GM18858 (cell line): Measurements from ENCODE around the gene NOXO1.

Experiments used
- ATAC-seq: cut with Tn5 transposase; IDR thresholded peaks from one replicate; pipeline ENCODE4 v1.9.1; 2021; ENCODE audit not compliant: unreplicated experiment

NOXO1 gene, protein sequence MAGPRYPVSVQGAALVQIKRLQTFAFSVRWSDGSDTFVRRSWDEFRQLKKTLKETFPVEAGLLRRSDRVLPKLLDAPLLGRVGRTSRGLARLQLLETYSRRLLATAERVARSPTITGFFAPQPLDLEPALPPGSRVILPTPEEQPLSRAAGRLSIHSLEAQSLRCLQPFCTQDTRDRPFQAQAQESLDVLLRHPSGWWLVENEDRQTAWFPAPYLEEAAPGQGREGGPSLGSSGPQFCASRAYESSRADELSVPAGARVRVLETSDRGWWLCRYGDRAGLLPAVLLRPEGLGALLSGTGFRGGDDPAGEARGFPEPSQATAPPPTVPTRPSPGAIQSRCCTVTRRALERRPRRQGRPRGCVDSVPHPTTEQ

DNA sequence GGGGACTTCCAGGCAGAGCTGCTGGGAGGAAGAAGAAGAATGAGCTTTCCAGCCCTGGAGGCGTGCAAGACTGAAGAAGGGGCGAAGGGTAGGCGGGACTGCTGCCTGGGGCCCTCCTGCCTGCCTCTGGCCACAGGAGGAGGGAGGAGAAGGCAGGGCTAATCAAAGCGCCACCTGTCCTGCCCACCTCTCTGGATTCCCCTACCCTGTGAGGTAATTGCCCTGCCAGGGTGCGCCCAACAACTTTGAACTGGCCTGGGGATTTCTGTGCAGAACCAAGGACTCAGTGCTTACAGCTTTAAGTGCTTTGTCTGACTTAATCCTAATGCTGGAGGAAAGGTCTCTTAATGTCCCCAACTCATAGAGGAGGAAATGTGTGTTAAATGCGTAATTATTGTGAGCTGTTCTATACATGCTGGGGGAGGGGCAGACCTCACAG, at the start of gene NOXO1:
NOXO1 (minus strand) TSS at position 72 of the 439 bp plus-strand sequence. CDS start 290 bp downstream, outside the sequence.
- ATAC-seq: no peak

DNA sequence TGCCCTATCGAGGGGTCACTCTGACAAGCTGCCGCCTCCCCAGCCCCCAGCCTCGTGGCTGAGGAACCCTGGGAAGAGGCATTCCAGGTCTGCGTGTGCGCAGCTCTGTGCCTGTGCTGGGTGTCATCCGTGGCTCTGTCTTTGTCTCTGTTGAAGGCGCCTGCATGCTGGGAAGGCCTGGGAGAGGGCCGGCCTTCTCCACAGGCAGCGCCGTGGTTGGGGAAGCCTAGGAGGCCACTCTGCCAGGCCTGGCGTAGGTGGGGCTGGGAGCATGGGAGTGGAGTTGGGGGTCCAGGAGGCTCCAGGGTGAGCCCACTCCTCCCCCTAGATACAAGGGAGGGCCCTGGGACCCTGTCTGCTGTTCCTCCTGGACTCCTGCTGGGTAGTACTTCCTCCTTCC, 48.8 kb upstream of the NOXO1 start:
- ATAC-seq: no peak

DNA sequence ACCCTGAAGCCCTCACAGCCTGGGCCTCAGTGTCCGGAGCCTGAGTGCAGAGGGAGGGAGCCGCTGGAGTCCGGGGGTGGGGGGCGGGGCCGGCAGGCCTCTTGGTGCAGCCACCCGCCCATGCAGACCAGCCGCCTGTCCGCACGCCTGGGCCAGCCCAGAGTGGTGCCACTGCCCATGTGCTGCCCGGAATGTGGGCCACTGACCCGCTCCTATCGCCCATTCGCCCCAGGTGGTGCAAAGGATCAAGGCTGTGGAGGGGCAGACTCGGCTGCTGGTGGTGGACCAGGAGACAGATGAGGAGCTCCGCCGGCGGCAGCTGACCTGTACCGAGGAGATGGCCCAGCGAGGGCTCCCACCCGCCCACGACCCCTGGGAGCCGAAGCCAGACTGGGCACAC, 48.1 kb upstream of the NOXO1 start:
- ATAC-seq: no peak

DNA sequence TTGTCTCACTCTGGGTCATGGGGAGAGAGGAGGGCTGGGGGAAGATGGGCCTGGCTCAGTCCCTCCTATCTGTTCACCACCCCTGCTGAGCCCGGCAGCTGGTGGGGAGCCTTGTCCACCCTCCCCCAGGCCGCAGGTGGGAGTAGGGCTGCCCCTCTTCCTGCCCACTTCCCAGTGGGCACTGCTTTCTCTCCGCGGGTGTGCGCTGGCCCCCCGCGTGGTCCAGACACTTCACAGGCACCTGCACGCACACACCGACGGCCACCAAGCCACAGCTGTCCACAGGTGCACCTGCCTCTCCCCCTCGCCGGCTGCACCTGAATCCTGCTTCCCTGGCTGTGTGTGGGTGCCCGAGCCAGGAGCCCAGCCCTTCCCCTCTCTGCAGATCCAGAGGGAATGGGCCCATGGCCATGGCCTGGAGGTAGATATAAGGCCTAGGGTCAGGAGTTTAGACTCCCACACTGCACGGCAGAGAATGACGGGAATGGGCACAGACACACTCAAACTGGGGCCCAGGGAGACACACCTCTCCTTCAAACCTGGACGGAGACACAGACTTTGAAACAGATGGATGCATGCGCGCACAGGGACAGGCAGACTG, 47.5 kb upstream of the NOXO1 start:
- ATAC-seq: no peak

DNA sequence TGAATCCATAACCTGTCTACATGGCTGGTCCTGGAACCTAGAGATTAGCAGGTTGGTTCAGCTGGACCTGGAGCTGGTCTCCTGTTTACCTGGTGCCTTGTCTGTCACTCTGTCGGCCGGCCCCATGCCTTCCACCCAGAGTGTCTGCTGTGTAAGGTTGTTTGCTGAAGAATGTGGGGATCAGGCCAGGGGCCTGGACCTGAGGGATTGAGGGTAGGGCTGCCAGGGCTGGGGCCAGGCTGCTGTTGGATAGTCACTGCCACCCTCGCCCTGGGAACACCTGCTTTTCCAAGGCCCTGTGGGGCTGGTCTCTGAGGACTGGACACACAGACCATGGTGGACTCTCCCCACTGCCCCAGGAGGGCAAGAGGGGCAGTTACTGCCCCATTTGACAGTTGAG, 46.9 kb upstream of the NOXO1 start:
- ATAC-seq: no peak

DNA sequence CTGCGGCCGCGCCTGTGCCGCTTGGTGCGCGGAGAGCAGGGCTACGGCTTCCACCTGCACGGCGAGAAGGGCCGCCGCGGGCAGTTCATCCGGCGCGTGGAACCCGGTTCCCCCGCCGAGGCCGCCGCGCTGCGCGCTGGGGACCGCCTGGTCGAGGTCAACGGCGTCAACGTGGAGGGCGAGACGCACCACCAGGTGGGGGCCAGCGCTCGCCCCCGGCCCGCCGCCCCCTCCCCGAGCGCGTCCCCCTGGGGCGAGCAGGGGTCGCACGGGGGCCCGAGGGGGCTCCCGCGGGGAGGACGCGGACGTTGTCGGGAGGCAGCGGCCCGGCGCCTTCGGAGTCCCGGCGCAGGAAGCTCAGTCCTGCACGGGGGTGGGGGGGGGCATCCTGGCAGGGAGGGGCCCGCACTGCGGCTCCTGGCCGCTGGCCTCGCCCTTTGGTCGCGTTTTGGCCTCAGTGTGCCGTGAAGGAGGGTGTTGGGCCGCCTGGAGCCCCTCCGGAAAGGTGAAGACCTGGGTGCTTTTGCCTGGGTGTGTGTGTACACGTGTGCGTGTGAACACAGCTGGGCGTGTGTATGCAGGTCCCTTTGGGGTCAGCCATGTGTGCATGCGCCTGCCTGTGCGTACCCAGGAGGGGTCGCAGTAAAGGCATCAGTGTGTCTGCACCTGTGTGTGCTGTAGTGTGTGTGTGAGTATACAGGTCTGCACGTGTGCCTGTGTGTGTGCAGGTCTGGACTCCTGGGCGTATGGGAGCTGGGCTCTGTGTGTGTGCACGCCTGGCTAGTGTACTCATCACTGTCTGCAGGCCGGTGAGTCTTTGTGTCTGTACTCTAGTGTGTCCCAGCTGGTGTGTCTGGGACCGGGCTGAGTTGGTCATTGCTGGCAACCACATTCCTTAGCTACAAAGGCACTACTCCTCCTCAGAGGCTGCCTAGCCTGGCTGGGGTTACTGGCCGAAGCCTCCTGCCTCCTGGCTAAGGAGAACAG, 46.0 kb upstream of the NOXO1 start:
- no peak for ATAC-seq

DNA sequence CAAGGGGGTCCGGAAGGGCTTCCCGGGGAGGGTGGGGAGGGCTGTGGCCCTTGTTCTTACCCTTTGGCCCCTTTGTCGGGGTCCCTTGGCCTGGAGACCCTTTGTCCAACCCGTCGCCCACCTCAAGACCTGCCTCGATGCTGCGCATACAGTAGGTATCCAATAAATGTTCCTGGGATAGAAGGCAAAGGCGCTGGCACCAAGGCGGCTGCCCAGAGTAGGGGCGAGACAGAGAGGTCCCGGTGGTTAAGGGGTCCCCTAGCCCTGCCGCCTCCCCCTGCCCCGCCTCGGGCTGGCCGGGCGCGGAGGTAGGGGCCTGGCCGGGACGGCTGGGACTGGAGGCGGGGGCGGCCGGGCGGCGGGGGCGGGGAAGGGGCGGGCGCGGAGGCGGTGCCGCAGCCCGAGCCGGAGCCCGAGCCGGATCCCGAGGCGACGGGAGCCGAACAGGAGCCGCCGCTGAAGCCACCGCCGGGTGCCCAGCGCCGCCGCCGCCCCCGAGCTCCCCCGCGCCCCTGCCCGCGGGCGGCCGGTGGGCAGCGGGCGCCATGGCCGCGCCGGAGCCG, 45.3 kb upstream of the NOXO1 start, which contains the start of gene NHERF2:
NHERF2 (plus strand) TSS at position 442 of the 563 bp plus-strand sequence; CDS start at position 546, 104 bp downstream.
- ATAC-seq: no peak

DNA sequence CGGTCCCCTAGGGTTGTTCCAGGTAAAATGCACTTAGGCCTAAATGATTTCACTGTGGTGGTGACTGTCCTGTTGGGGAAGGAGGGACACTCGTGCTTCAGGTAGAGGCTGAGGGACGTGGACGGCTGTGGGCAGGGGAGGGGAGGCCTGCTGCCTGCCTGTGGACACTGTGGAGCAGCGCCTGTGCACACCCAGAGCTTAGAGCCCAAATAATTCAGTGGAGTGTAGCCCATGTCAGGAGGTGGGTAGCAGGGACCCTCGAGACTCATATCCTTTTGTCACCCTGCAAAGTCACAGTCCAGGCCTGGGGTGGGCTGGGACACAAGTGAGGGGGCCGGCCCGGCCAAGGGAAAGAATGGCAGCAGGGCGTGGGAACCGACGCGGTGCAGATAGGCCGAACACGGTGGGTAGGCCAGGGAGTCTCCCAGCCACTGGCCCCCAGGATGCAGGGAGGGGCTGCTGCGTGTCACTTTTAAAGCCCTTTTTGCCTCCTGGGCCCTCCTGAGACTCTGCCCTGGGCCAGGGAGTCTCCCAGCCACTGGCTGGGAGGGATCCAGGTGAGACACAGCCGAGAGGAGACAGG, 44.7 kb upstream of the NOXO1 start:
- no peak for ATAC-seq

DNA sequence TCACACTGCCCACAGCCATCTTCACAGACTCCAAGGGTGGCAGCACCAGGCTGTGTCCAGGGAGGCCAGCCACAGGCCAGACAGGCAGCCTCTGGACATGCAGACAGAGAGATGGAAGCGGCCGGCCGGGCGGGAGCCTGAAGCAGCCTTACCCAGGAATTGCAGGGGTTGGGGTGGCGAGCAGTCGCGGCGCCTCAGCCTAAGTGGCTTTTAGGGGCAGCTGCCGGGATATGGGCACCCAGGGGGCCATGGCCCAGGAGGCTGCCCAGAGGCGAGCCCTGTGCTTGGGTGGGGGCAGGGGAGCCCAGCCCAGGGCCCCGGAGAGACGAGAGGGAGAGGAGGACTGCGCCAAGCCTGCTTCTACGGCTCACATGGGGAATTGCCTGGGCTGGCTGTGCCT, 44.0 kb upstream of the NOXO1 start:
- ATAC-seq: no peak

DNA sequence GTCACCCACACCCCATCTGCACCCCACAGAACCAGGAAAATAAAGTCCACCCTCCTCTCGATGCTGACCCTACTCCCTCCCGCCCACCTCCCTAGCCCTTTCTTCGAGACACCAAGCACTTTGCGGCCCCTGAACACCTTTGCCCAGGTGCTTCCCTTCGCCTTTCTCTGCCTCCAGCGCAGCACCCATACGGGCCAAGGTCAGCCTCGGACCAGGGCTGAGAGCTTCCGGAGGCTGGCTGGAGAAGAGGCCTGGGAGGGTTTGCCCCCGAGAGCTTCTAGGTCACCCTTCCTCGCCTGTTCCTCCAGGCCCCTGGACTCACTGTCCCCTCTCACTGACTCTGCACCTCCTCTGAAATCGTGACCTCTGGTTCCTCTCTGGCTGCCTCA, 42.8 kb upstream of the NOXO1 start:
- ATAC-seq: no peak

DNA sequence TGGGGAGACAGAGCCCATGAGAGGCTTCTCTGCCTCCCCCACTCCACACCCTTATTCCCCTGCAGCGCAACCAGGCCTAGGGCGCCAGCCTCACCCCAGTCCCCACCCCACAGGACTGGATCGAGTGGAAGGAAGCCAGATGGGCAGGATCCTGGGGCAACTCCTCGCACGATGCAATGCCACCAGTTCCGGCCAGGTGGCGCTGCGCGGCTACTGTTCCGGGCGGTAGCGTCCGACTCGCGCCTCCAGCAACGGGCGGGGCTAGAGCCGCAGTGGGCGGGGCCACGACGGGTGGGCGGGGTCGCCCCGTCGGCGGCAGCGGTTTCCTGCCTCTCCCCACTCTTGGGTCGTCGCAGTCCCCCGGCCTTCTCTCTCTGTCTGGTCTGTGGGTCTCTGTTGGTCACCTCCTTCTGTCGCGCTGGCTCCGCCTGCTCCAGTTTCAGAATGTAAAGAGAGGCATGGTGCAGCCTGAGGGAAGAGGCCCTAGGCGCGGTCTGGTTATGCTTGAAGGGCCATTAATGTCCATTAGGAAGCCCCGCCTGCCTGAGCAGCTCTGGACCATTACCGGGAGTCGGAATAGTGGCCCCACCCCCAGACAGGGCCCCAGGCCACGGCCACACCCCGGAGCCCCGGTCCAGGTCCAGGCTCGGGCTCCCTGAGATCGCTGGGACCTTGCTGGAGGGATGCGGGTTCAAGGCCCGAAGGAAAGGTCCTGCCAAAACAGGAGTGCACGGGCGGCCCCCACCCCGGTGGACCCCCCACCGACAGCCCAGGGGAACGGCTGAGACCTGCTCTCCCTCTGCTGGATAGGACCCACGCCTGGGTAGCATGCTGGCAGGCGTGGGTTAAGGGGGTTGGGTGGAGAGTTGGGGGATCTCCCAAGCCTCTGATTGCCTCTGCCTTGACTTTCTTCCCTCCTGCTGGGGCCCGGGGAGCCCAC, 42.1 kb upstream of the NOXO1 start:
- ATAC-seq: peak; percentile 58

DNA sequence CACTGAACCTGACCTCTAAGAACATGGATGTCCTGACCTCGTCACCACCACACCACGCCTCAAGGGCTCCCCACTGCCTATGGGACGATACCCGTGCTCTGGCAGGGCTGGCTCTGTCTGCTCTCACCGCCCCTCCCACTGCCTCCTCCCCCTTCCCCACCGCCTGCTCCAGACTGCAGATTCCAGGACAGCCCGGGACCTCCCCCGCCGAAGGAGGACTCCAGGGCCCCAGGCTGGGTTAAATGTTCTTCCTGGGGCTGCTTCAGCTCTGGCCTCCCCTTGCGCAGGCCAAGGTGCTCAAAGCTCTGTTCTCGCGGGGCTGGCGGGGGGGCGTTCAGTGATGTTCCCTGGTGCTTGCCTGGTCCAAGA, 41.4 kb upstream of the NOXO1 start:
- ATAC-seq: no peak

DNA sequence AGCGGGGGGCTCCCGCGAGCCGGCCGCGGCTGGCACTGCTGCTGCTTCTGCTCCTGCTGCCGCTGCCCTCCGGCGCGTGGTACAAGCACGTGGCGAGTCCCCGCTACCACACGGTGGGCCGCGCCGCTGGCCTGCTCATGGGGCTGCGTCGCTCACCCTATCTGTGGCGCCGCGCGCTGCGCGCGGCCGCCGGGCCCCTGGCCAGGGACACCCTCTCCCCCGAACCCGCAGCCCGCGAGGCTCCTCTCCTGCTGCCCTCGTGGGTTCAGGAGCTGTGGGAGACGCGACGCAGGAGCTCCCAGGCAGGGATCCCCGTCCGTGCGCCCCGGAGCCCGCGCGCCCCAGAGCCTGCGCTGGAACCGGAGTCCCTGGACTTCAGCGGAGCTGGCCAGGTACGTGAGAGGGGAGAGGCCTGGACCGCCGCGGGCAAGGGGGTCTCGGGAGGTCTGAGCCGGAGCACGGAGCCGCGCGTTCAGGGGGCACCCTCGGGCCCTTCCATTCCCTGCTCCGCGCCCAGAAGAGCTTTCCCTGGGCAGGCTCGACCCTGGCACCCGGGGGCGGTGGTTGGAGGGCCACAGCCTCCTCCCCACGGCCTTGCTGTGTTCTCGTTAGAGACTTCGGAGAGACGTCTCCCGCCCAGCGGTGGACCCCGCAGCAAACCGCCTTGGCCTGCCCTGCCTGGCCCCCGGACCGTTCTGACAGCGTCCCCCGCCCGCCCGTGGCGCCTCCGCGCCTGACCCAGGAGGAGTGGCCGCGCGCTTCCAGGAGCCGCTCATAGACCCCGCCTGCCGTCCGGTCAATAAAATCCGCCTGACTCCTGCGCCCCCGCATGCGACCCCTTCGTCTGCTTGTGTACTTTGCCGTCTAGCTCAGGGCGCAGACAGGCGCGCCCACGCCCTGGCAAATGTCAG, 38.9 kb upstream of the NOXO1 start:
- ATAC-seq: no peak

DNA sequence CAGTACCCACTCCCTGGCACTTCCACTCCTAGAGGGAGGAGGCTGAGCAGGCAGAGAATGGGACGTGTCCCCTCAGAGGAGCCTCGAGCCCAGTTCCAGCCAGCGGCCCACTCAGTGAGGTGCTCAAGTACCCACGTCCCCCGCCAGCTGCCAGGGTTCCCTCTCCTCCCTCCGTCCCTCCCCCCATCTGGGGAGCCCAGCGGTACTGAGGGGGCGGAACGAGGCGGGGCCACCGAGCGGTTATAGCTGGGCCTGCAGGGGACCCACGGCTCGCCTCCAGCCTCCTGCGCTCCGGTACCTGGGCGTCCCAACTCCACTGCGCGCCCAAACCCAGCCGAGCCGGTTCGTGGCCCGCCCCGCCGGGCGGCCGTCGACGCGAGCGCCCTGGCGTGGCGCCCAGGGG, 38.2 kb upstream of the NOXO1 start, which contains the start of gene NPW:
NPW (plus strand) TSS at position 268 of the 403 bp plus-strand sequence.
- no peak for ATAC-seq

DNA sequence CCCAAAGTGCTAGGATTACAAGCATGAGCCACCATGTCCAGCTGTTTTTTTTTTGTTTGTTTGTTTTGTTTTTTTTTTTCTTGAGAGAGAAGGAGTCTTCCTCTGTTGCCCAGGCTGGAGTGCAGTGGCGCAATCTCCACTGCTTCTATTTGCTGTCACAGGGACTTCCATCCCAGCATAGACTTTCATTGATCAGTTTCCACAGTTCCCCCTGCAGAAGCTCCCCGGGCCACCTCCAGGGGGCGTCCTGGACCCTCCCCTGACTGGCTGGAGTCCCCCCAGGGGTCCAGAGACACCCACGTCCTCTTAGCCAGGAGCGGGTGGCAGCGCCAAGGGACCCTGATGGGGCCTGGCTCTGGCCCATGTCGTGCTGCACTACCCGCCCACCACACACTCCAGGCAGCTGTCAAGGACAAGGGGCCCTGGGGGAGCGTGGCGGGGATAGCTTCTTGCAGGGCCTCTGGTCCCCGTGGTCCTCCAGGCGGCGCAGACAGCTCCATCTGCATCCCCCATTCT, 35.2 kb upstream of the NOXO1 start:
- no peak for ATAC-seq

DNA sequence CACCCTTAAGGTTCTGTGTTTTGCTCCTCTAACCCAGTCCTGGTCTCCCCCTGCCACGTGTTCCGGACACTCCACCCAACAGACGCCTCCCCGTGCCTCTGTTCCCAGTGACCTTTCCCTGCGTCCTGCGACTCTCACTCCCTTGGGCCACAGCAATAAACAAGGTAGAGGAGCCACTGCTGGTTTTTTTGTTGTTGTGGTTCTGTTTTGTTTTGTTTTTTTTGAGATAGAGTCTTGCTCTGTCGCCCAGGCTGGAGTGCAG, 34.6 kb upstream of the NOXO1 start:
- no peak for ATAC-seq

DNA sequence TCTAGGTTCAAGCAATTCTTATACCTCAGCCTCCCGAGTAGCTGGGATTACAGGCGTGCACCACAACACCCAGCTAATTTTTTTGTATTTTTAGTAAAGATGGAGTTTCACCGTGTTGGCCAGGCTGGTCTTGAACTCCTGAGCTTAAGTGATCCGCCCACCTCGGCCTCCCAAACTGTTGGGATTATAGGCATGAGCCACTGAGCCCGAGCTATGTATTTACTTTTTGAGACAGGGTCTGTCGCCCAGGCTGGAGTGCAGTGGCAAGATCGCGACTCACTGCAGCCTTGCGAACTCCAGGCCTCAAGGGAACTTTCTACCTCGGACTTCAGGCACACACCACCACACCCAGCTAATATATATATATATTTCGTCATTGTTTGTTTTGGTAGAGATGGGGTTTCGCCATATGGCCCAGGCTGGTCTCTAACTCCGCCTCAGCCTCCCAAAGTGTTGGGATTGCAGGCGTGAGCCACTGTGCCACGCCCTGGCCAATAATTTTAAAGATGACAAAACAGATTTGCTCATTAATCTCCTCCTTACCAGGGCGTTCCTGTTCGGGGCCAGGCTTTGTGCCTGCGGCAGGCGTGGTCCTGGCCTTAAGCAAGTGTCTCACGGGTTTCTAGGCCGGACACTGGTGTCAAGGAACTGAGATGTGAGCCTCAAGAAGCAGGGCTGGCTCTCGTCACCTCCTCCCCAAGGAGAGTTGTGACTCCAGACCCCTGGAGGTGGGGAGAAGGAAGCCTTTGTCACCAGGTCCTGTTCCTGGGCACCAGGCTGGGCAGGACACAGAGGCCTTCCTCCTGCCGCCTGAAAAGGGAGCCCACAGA, 34.1 kb upstream of the NOXO1 start:
- no peak for ATAC-seq

DNA sequence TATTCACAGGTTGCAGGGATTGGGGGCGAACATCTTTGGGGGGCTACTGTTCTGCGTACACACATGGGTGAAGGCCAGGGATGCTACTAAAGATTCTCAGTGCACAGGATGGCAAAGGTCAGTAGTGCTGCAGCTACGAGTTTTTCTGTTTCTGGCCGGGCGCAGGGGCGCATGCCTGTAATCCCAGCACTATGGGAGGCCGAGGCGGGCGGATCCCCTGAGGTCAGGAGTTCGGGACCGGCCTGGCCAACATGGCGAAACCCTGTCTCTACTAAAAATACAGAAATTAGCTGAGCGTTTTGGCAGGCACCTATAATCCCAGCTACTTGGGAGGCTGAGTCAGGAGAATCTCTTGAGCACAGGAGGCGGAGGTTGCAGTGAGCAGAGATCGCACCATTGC, 32.3 kb upstream of the NOXO1 start:
- no peak for ATAC-seq
